ENCODE measurements around the gene CCNT2.
A peak's percentile ranks its signal among the peaks of the same experiment; 100 is the strongest.
"Not testable (repeated sequence)": the region's sequence is repeated elsewhere in the genome, so short reads cannot be mapped to it uniquely, and the experiment has no call there.

Gene CCNT2

GRCh38 chr2:134919341-134920210 lies 954 bp downstream of the CCNT2 start:
- peak; percentile 61 for DNase-seq

GRCh38 chr2:134924912-134925311 lies 6.3 kb downstream of the CCNT2 start:
- no peak for DNase-seq

- DNase-seq, result no peak
Observed at GRCh38 chr2:134926231-134926931, 7.8 kb downstream of the CCNT2 start.

- DNase-seq, result no peak
Observed at GRCh38 chr2:134927195-134927594, 8.6 kb downstream of the CCNT2 start.

GRCh38 chr2:134932864-134933526 lies 14.4 kb downstream of the CCNT2 start:
- DNase-seq, result no peak

- DNase-seq, result no peak
Observed at GRCh38 chr2:134933732-134934131, 15.1 kb downstream of the CCNT2 start.

GRCh38 chr2:134934150-134934549 lies 15.5 kb downstream of the CCNT2 start:
- no peak for DNase-seq

- DNase-seq, result no peak
Observed at GRCh38 chr2:134934641-134935040, 16.0 kb downstream of the CCNT2 start.

GRCh38 chr2:134936691-134937090 lies 18.1 kb downstream of the CCNT2 start:
- no peak for DNase-seq

- no peak for DNase-seq
Observed at GRCh38 chr2:134943540-134943939, 24.9 kb downstream of the CCNT2 start.

GRCh38 chr2:134944975-134945374 lies 26.4 kb downstream of the CCNT2 start:
- DNase-seq, result no peak

GRCh38 chr2:134946073-134946472 lies 27.5 kb downstream of the CCNT2 start:
- no peak for DNase-seq

- DNase-seq, result no peak
Observed at GRCh38 chr2:134949981-134950708, 31.5 kb downstream of the CCNT2 start.

GRCh38 chr2:134950886-134951285 lies 32.3 kb downstream of the CCNT2 start:
- no peak for DNase-seq

- DNase-seq, result no peak
Observed at GRCh38 chr2:134952608-134953007, 34.0 kb downstream of the CCNT2 start.

GRCh38 chr2:134954065-134954464 lies 35.4 kb downstream of the CCNT2 start:
- no peak for DNase-seq

GRCh38 chr2:134955744-134956143 lies 37.1 kb downstream of the CCNT2 start:
- DNase-seq, result no peak

- DNase-seq, result no peak
Observed at GRCh38 chr2:134957477-134957876, 38.9 kb downstream of the CCNT2 start.

- DNase-seq, result not testable (repeated sequence)
Observed at GRCh38 chr2:134967166-134967565, 48.5 kb downstream of the CCNT2 start.

- no peak for DNase-seq
Observed at GRCh38 chr2:134973241-134974138, 54.9 kb downstream of the CCNT2 start.

- no peak for DNase-seq
Observed at GRCh38 chr2:134975281-134976009, 56.8 kb downstream of the CCNT2 start.
